CD4-positive, alpha-beta T cell treated with Interleukin-17A for 4 hours (primary cell): ENCODE data around the gene PLK3.
A peak's percentile ranks its signal among the peaks of the same experiment; 100 is the strongest.
"Not testable (repeated sequence)": the region's sequence is repeated elsewhere in the genome, so short reads cannot be mapped to it uniquely, and the experiment has no call there.

Experiments
- DNase-seq: peaks from one replicate; pipeline ENCODE4 v3.0.0-alpha.2; 2020; ENCODE audit warnings: mixed read lengths

PLK3 gene

DNA sequence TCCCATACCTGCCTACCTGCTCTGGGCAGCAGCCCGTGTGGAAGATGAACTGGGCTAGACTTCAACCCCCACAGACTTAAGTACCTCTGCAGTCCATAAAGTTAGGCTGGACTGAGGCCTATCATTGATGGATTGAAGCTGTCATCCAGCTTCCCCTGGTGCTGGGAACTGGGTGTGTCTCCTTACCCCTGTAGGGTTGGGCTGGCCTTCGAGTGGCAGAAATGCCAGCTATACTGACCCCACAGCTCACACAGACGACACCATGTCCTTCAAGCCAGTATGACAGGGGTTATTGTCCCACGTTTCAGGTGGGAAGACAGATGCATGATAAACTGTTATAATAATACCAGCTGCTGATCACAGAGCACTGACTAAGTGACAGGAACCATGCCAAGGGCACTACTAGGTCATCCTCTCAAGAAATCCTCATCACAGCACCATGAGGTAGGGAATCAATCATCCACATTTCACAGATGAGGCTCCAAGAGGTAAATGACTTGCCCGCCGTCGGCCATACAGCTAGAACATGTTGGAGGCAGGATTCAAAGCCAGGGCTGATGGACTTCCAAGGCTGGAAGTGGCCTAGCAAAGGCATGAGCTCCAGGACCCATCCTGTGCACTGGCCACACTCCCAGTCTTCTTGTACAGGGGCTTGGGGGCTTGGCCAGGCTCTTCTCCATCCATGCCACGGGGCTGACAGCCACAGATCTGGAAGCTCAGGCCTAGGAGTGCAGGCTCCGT is 11.9 kb upstream of the PLK3 start, which contains the start of gene BEST4:
Gene BEST4, minus strand, starts transcription at position 51 of the 741 bp plus-strand sequence. CDS start 465 bp downstream, outside the sequence.
- no peak for DNase-seq

- no peak for DNase-seq
Observed at GRCh38 chr1:44790968-44791801, 9.0 kb upstream of the PLK3 start.

GRCh38 chr1:44792736-44793502 is 7.3 kb upstream of the PLK3 start:
- DNase-seq = no peak

DNA sequence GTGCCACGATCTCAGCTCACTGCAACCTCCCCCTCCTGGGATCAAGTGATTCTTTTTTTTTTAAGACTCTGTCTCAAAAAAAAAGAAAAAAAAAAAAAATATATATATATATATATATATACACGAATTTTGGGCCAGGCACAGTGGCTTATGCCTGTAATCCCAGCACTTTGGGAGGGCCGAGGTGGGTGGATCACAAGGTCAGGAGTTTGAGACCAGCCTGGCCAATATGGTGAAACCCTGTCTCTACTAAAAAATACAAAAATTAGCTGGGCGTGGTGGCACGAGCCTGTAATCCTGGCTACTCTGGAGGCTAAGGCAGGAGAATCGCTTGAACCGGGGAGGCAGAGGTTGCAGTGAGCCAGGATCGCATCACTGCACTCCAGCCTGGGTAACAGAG is 2.3 kb upstream of the PLK3 start:
- not testable (repeated sequence) for DNase-seq

DNA sequence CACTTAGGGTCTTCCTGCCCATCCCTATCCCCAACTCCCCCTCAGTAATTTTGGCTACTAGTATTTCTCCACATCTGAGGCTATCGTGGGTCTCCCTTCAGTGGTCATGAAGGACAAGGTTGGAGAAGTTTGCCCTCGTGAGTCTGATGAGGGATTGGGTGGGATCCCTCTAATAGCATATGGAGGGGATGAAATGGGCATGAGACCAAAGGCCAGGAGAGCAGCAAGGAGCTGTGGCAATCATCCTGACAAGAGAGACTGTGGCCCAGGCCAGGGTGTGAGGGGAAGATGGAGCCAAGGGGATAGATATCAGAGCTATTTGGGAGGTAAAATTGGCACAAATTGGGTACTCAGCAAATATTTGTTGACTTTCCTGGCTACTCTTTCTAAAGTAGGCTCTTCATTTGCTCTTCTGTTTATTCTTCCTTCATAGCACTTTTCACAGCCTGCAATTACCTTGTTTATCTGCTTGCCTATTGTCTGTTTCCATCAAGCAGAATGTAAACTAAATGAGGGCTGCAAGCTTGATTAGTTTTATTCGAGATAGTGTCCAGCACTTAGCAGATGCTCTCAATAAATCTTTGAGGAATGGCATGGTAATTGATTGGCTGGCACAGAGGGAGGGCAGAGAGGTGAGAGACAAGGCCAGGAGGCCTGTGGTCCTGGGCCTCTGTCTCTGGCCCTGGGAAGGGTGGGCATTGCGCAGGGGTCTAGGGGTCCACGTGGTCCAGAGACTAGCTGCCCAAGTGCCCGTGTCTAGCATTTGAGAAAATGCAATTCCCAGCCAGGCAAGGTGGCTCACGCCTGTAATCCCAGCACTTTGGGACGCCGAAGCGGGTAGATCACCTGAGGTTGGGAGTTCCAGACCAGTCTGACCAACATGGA is 1.5 kb upstream of the PLK3 start:
- no peak for DNase-seq

DNA sequence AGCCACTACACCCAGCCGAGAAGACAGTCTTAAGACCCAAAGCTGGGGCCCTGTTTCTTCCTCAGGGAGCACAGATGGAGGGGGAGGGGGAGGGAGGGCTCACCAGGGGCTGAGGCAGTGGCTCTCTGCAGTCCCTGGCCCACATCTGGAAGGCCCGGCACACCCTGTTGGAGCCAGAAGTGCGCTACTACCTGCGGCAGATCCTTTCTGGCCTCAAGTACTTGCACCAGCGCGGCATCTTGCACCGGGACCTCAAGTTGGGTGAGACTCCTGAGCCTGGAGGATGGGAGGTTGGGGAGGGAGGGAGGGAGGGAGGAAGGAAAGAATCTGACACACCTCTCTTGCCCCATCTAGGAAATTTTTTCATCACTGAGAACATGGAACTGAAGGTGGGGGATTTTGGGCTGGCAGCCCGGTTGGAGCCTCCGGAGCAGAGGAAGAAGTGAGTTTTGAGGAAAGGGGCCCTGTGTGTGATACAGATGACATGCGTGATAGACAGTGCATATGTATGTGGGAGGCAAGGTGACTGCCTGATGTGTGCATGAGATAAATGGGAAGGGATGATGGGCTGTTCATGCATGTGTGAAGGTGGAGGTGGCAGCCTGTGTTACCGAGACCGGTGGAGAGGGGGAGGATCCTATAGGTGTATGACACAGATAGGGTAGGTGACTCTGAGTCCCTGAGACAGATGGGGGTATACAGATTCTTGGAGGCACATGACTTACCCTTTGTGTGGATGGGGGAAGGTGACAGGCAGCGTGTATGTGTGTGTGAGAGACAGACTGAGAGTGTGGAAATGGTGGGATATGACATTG is 1.5 kb downstream of the PLK3 start:
- DNase-seq = peak; percentile 53

DNA sequence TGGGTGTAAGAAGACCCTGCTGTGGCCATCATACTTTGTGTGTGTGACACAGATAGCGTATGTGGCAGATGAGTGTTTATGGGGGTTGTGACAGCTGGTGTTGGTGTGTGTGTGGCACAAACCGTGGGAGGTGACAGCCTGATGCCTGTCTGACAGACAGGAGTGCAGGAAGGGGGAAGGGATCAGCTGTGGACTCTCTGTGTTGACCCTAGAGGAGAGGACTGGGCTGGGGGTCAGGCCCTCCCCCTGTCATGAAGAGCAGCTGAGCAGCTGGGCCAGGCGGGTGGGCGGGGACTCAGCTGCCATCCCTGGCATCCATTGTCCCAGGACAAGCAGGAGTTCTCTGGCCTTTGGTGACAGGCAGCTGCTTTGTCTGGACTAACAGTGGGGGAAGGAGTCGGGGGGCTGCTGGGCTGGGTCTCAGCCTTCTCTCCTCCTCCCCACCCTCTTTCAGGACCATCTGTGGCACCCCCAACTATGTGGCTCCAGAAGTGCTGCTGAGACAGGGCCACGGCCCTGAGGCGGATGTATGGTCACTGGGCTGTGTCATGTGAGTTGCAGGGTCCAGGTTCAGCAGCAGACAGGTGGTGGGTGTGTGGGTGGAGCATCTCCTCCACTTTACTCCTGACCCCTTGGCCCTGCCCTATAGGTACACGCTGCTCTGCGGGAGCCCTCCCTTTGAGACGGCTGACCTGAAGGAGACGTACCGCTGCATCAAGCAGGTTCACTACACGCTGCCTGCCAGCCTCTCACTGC is 2.3 kb downstream of the PLK3 start:
- peak; percentile 24 for DNase-seq

- DNase-seq = no peak
Observed at GRCh38 chr1:44803062-44803311, 2.8 kb downstream of the PLK3 start.

DNA sequence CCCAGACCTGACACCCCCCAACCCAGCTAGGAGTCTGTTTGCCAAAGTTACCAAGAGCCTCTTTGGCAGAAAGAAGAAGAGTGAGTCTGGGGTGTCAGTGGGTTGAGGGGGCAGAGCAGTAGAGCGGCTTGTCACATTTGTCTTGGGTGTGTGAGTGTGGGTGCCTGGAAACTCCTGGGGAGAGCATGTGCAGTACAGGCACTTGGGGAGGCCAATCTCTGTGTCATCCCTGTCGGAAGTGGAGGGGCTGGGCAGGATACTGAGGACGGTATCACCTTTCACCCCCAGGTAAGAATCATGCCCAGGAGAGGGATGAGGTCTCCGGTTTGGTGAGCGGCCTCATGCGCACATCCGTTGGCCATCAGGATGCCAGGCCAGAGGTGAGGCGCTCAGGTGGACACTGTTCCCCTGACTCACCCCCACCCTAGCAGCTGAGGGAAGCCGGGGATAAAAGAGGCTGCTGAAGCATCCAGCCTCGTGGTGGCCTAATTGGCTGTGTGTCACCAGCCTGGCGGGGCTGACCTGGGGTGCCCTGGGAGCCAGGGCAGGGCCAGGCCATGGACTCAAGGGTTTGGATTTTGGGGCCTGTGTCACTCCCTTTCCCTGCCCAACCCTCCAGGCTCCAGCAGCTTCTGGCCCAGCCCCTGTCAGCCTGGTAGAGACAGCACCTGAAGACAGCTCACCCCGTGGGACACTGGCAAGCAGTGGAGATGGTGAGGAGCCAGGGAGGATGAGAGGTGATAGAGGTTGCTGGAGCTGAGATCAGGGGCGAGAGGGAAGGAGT is 3.3 kb downstream of the PLK3 start:
- DNase-seq = no peak

GRCh38 chr1:44805311-44806024 is 5.3 kb downstream of the PLK3 start:
- DNase-seq = no peak

- DNase-seq = peak; percentile 18
Observed at GRCh38 chr1:44806025-44806703, 6.0 kb downstream of the PLK3 start.

GRCh38 chr1:44806704-44807363 is 6.7 kb downstream of the PLK3 start, which contains the start of gene DYNLT4:
TSS of gene DYNLT4 (minus strand) at chr1:44807351. CDS start at chr1:44806668, 683 bp downstream.
- peak; percentile 37 for DNase-seq

- DNase-seq = peak; percentile 97
Observed at GRCh38 chr1:44807364-44808062, 7.3 kb downstream of the PLK3 start.

- peak; percentile 37 for DNase-seq
Observed at GRCh38 chr1:44808063-44808937, 8.1 kb downstream of the PLK3 start, which contains the start of gene BTBD19. TSS of gene BTBD19 (plus strand) at chr1:44808523. CDS start at chr1:44808821, 298 bp downstream.

DNA sequence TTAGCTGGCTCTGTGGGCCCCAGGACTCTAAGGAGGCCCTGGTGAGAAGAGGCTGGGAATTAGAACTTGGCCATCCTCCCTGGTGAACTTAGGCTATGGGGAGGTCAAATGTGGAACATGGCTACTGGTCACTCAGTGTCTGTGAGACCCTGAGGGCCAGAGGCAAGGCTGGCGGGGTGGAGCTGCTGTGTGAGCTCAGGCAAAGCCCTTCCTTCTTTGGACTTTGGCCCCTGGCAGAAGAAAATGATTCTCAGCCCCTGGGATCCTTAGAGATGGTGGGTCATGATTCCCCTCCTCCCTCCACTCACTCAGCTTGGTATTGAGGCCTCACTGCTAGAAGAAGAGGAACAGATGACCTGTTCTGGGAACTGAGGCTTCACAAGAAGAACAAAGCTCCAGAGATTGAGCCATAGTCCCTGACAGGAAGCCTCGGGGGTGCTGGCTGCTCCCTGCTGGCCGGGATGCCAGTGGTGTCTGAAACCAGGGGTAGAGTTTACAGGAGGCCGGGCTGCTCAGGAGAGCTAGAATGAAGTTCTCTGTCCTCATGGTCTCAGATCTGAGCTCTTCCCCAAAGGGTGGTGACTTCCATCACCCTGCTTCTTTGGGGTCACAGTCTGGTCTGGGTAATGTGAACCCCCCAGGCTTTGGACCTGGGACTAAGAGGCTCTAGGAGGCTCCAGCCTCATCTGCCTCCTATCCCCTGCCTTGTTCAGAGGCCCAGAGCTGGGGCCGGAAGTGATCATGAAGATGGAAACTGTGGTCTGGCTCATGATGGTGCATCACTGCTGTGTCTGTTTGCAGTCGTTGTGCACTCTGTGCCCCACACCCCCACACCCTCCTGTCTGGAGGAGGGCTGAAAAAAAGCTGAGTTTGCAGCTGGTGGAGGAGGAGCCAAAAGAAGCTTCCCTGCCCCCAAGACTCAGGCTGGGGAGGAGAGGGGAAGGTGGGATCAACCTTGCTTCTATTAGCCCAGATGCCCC is 9.1 kb downstream of the PLK3 start:
- peak; percentile 91 for DNase-seq
